ENCODE results near the gene PTMS. TPM values are rescaled to one million over a fixed set of nuclear protein-coding genes. Genes with fewer than 3 reads are reported as not detected.

PTMS gene
- total and polyA plus RNA-seq, 9 of the 15 experiments (the other 6 are each of a cell fraction or from before 2014, with no cell fraction given), result 5.1 to 287 (median 78.5) TPM

DNA sequence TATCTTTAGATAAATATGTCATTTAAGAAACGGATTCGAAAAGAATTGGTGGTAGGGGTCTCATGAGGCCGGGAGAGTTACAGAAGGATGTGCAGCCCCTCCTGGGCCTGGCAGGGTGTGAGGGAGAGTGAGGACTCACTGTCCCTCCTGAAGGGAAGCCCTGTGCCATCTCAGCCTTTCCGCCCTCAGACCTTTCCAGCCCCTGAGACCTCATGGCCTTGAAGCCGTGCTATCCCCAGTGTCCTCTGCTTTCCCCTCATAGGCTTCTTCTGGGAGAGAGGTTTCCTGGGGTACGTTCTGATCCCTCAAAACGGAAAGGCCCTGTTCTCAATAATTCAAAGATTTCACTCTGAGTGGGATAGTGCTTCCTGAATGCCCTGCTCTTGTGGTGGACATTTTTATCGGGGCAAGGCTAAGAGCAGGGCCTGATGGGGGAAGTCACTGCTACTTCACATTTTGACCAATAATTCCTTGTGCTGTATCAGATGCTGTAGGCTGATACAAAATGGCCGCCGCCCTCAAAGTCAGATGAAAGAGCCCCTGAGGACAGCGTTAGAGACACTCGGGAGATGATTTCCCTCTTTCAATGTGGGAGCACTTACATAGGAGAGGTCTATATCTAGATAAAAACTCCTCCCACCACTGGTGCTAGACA is 24.5 kb downstream of the PTMS start:
- Histone ChIP-seq H2AFZ (ENCODE audit: low read depth, low read length) (peak overlapping the region; percentile 74), H3K36me3 (ENCODE audit: control insufficient read depth, insufficient read depth, low read length) (no peaks in the 10 kb centered on the region), H3K9ac (ENCODE audit: insufficient read depth in 1 of 2, low read depth in 2 of 2, low read length in 2 of 2) (no peak overlapping the region), H4K20me1 (replicated peaks; ENCODE audit: control insufficient read depth, insufficient read depth, low read length) (no peaks in the 10 kb centered on the region), H3K79me2 (ENCODE audit: control insufficient read depth, insufficient read depth, low read length) (no peaks in the 10 kb centered on the region), H3K4me1 (replicated peaks in 1 of 2; ENCODE audit: control insufficient read depth in 2 of 2, insufficient read depth in 2 of 2, low read length in 2 of 2) (peaks cover 4 to 11% of the 10 kb centered on the region in 2 experiments; a peak in 3 of 5 replicates), H3K4me2 (ENCODE audit: insufficient read depth, low read length) (no peak overlapping the region), H3K27ac (ENCODE audit: extremely low read depth, low read depth, low read length) (no peak overlapping the region), H3K9me3 (replicated peaks; ENCODE audit: control insufficient read depth, insufficient read depth, low read depth, low read length) (no peaks in the 10 kb centered on the region), H3K9me1 (ENCODE audit: control insufficient read depth, insufficient read depth, low read length) (no peaks in the 10 kb centered on the region), H3K4me3 (no peak overlapping the region), H3K27me3 (ENCODE audit: control insufficient read depth in 2 of 2, insufficient read depth in 2 of 2, low read length in 2 of 2) (no peaks in the 10 kb centered on the region)
- ATAC-seq (no peak), FAIRE-seq (no peak), DNase-seq (ENCODE audit: extremely low read depth in 1 of 4, low spot score in 3 of 4) (no peak)
- no TSS peak for BruUV-seq (replicated peaks)
- WGBS (ENCODE audit: insufficient coverage, low coverage, missing lambda C conversion rate), result 55% methylated on average over 12 of the region's 12 CpGs
- ChIA-PET POLR2A (interaction anchor here (0.6 kb wide), 2 partner anchors 38 to 119 kb away, joined by 3 to 4 read pairs; no protein-coding TSS in a partner anchor), CTCF (ENCODE audit: low intra/inter-chr PET ratio) (no interaction called here)
- in situ Hi-C loops (cut with MboI) (no loop called here), intact Hi-C loops (cut with micrococcal nuclease) (no loop called here)
- TF ChIP-seq, protein P1, sequence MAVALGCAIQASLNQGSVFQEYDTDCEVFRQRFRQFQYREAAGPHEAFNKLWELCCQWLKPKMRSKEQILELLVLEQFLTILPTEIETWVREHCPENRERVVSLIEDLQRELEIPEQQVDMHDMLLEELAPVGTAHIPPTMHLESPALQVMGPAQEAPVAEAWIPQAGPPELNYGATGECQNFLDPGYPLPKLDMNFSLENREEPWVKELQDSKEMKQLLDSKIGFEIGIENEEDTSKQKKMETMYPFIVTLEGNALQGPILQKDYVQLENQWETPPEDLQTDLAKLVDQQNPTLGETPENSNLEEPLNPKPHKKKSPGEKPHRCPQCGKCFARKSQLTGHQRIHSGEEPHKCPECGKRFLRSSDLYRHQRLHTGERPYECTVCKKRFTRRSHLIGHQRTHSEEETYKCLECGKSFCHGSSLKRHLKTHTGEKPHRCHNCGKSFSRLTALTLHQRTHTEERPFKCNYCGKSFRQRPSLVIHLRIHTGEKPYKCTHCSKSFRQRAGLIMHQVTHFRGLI (CRISPR knock-in tag; IDR thresholded peaks at IDR 0.05), result no peak
- TF ChIP-seq, protein P2, sequence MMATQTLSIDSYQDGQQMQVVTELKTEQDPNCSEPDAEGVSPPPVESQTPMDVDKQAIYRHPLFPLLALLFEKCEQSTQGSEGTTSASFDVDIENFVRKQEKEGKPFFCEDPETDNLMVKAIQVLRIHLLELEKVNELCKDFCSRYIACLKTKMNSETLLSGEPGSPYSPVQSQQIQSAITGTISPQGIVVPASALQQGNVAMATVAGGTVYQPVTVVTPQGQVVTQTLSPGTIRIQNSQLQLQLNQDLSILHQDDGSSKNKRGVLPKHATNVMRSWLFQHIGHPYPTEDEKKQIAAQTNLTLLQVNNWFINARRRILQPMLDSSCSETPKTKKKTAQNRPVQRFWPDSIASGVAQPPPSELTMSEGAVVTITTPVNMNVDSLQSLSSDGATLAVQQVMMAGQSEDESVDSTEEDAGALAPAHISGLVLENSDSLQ (IDR thresholded peaks at IDR 0.05), result no peak
- peak in 2 of 3 experiments; percentile 36 to 82 for TF ChIP-seq YY1 (IDR thresholded peaks at IDR 0.05; ENCODE audit: borderline replicate concordance in 1 of 3, control insufficient read depth in 1 of 3, extremely low read depth in 1 of 3, insufficient read depth in 3 of 3, insufficient read length in 1 of 3, insufficient replicate concordance in 2 of 3, low read depth in 1 of 3, low read length in 2 of 3)

Data from K562 (cell line).